ENCODE results near the gene C1QTNF4. TPM values are rescaled to one million over a fixed set of nuclear protein-coding genes. Genes with fewer than 3 reads are reported as not detected.

Gene C1QTNF4
- total RNA-seq, 1 experiment from 2014 or later, result 0.75 TPM

- peaks cover 79% of the 10 kb centered on the region for H3K36me3 Mint-ChIP-seq (ENCODE audit: insufficient read depth, unreplicated experiment)
- peak overlapping the region; percentile 95 for H3K4me3 ChIP-seq (ENCODE audit: low read depth, low read length)
- peak overlapping the region; percentile 95 for H3K27ac Mint-ChIP-seq (ENCODE audit: unreplicated experiment)
- no TSS peak for BruUV-seq (replicated peaks)
- ChIA-PET POLR2A (interaction anchor here (0.7 kb wide), 1 partner anchor 12 kb away, joined by 5 read pairs; the partner anchor contains the start of gene PTPMT1), CTCF (interaction anchor here (1.0 kb wide), 1 partner anchor 24 kb away, joined by 3 read pairs; no protein-coding TSS in a partner anchor)
- peaks cover 1% of the 10 kb centered on the region; the same call in 1 of the 2 replicates for H3K36me3 ChIP-seq (ENCODE audit: control insufficient read depth, insufficient read depth, low read length)
- no peaks in the 10 kb centered on the region for H3K27me3 ChIP-seq (replicated peaks; ENCODE audit: control insufficient read depth, insufficient read depth, low read length)
- no peaks in the 10 kb centered on the region for H3K27me3 Mint-ChIP-seq (ENCODE audit: insufficient read depth, unreplicated experiment)
- no peaks in the 10 kb centered on the region for H3K9me3 ChIP-seq
- peaks cover 6% of the 10 kb centered on the region for H3K4me1 Mint-ChIP-seq (ENCODE audit: low read depth, unreplicated experiment)
- intact Hi-C loops (cut with micrococcal nuclease; ENCODE audit: unreplicated experiment), result no loop called here
- no peaks in the 10 kb centered on the region for H3K9me3 Mint-ChIP-seq (ENCODE audit: unreplicated experiment)
- H3K4me3 Mint-ChIP-seq (ENCODE audit: unreplicated experiment), result peak overlapping the region; percentile 91
- TF ChIP-seq CTCF (IDR thresholded peaks at IDR 0.05; ENCODE audit: insufficient read depth in 1 of 2, low read depth in 1 of 2, low read length in 1 of 2, severe bottlenecking in 1 of 2, unreplicated experiment in 1 of 2), result no peak
- DNase-seq, result no peak
- H3K4me1 ChIP-seq, result peaks cover 5% of the 10 kb centered on the region; the same call in 1 of the 2 replicates
Measured at GRCh38 chr11:47577460-47578041, 16.7 kb downstream of the C1QTNF4 start.

GRCh38 chr11:47573321-47573720 lies 20.9 kb downstream of the C1QTNF4 start:
- Mint-ChIP-seq H3K4me1 (ENCODE audit: low read depth, unreplicated experiment) (no peaks in the 10 kb centered on the region), H3K9me3 (ENCODE audit: unreplicated experiment) (no peaks in the 10 kb centered on the region), H3K4me3 (ENCODE audit: unreplicated experiment) (no peak overlapping the region), H3K27ac (ENCODE audit: unreplicated experiment) (no peak overlapping the region), H3K27me3 (ENCODE audit: insufficient read depth, unreplicated experiment) (no peaks in the 10 kb centered on the region), H3K36me3 (ENCODE audit: insufficient read depth, unreplicated experiment) (peaks cover 77% of the 10 kb centered on the region)
- CTCF ChIA-PET, result no interaction called here
- BruUV-seq (replicated peaks), result no TSS peak
- Histone ChIP-seq H3K27me3 (replicated peaks; ENCODE audit: control insufficient read depth, insufficient read depth, low read length) (no peaks in the 10 kb centered on the region), H3K9me3 (no peaks in the 10 kb centered on the region), H3K4me1 (peaks cover 5% of the 10 kb centered on the region; the same call in 1 of the 2 replicates), H3K4me3 (ENCODE audit: low read depth, low read length) (no peak overlapping the region), H3K36me3 (ENCODE audit: control insufficient read depth, insufficient read depth, low read length) (peaks cover 2% of the 10 kb centered on the region)
- intact Hi-C loops (cut with micrococcal nuclease; ENCODE audit: unreplicated experiment), result no loop called here
- DNase-seq, result no peak
- POLR2A ChIA-PET, result interaction anchor here (1.1 to 1.2 kb wide), 2 partner anchors 8 to 20 kb away, joined by 4 read pairs; partner anchors contain the start of genes CELF1 and PTPMT1
- no peak for TF ChIP-seq CTCF (IDR thresholded peaks at IDR 0.05; ENCODE audit: insufficient read depth in 1 of 2, low read depth in 1 of 2, low read length in 1 of 2, severe bottlenecking in 1 of 2, unreplicated experiment in 1 of 2)

GRCh38 chr11:47572715-47573255 lies 21.4 kb downstream of the C1QTNF4 start:
- POLR2A ChIA-PET, result no interaction called here

More at GRCh38 chr11:47572715-47573255, 21.4 kb downstream of the C1QTNF4 start:
- intact Hi-C loops (cut with micrococcal nuclease; ENCODE audit: unreplicated experiment), result no loop called here
- Mint-ChIP-seq H3K9me3 (ENCODE audit: unreplicated experiment) (no peaks in the 10 kb centered on the region), H3K27me3 (ENCODE audit: insufficient read depth, unreplicated experiment) (no peaks in the 10 kb centered on the region), H3K4me3 (ENCODE audit: unreplicated experiment) (no peak overlapping the region), H3K27ac (ENCODE audit: unreplicated experiment) (no peak overlapping the region), H3K4me1 (ENCODE audit: low read depth, unreplicated experiment) (no peaks in the 10 kb centered on the region), H3K36me3 (ENCODE audit: insufficient read depth, unreplicated experiment) (peaks cover 77% of the 10 kb centered on the region)
- Histone ChIP-seq H3K36me3 (ENCODE audit: control insufficient read depth, insufficient read depth, low read length) (peaks cover 2% of the 10 kb centered on the region), H3K4me1 (peaks cover 3% of the 10 kb centered on the region; the same call in 1 of the 2 replicates), H3K27me3 (replicated peaks; ENCODE audit: control insufficient read depth, insufficient read depth, low read length) (no peaks in the 10 kb centered on the region), H3K9me3 (no peaks in the 10 kb centered on the region), H3K4me3 (ENCODE audit: low read depth, low read length) (no peak overlapping the region)
- BruUV-seq (replicated peaks), result no TSS peak
- no peak for DNase-seq
- CTCF ChIA-PET, result no interaction called here
- no peak for TF ChIP-seq CTCF (IDR thresholded peaks at IDR 0.05; ENCODE audit: insufficient read depth in 1 of 2, low read depth in 1 of 2, low read length in 1 of 2, severe bottlenecking in 1 of 2, unreplicated experiment in 1 of 2)
